ENCODE measurements around the gene CDH22.

The CDH22 gene

DNA sequence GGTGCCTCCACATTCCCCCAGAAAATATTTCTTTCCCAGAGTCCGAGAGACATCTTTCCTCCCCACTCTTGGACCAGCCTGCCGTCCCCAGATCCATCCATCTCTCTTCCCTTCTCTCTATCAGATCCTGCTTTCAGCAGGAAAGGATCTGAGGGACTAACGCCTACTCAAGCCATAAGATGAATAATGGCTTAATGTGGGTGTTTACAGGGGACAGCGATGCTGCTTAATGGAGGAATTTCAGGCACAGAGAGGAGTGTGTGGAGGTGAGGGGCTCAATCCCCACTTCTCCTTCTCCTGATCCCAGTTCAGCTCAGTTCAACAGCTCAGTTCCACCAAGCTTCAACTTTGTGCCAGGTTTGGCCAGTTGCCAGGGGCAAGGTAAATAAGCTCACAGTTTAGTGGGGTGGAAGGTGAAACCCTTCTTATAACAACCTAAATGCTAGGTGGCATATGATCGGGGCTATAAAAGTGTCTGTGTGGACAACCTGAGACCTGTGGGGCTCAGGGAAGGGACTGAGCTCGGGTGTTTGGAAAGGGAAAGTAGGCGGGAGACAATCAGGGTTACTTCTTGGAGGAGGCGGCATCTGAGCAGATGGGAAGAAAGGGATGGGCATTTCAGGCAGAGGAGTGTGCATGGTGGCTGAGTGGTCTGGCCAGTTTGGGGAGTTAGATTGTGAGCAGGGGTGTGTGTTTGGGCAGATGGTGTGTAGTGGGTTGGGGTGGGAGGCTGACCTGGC lies 55.8 kb downstream of the CDH22 start:
- Mint-ChIP-seq H3K27ac (no peak overlapping the region), H3K4me3 (no peak overlapping the region), H3K9me3 (no peaks in the 10 kb centered on the region), H3K27me3 (ENCODE audit: low read depth) (peaks cover 69% of the 10 kb centered on the region), H3K4me1 (no peaks in the 10 kb centered on the region), H3K36me3 (ENCODE audit: low read depth) (no peaks in the 10 kb centered on the region)
- TF ChIP-seq, protein P1, sequence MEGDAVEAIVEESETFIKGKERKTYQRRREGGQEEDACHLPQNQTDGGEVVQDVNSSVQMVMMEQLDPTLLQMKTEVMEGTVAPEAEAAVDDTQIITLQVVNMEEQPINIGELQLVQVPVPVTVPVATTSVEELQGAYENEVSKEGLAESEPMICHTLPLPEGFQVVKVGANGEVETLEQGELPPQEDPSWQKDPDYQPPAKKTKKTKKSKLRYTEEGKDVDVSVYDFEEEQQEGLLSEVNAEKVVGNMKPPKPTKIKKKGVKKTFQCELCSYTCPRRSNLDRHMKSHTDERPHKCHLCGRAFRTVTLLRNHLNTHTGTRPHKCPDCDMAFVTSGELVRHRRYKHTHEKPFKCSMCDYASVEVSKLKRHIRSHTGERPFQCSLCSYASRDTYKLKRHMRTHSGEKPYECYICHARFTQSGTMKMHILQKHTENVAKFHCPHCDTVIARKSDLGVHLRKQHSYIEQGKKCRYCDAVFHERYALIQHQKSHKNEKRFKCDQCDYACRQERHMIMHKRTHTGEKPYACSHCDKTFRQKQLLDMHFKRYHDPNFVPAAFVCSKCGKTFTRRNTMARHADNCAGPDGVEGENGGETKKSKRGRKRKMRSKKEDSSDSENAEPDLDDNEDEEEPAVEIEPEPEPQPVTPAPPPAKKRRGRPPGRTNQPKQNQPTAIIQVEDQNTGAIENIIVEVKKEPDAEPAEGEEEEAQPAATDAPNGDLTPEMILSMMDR (IDR thresholded peaks at IDR 0.05; ENCODE audit: unreplicated experiment in 3 of 3): no peak

DNA sequence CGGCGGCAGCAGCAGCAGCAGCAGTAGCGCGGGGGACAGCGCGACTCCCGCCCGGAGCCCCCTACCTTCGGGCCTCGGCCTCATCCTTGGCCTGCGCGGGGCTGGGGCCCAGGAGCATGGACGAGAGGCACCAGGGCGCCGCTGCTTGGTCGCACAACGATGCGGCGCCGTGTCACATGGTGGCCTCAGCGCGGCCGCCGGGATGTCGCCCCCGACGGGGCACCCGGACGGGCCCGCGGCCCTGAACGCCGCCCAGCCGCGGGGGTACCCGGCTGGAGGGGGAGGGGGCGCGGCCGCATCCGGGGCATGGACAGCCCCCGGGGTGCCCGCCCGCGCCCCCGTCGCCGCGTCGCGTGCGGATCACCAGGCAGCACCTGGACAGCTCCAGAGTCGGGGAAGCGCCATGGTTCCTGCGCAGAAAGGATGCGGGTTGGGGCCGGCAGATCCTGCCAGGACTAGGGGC lies 57.1 kb downstream of the CDH22 start:
- no peaks in the 10 kb centered on the region for H3K9me3 Mint-ChIP-seq
- no peak overlapping the region for H3K4me3 Mint-ChIP-seq
- H3K36me3 Mint-ChIP-seq (ENCODE audit: low read depth): no peaks in the 10 kb centered on the region
- no peaks in the 10 kb centered on the region for H3K4me1 Mint-ChIP-seq
- TF ChIP-seq, protein P1 (IDR thresholded peaks at IDR 0.05; ENCODE audit: unreplicated experiment in 3 of 3): no peak
- peaks cover 82% of the 10 kb centered on the region for H3K27me3 Mint-ChIP-seq (ENCODE audit: low read depth)
- no peak overlapping the region for H3K27ac Mint-ChIP-seq

DNA sequence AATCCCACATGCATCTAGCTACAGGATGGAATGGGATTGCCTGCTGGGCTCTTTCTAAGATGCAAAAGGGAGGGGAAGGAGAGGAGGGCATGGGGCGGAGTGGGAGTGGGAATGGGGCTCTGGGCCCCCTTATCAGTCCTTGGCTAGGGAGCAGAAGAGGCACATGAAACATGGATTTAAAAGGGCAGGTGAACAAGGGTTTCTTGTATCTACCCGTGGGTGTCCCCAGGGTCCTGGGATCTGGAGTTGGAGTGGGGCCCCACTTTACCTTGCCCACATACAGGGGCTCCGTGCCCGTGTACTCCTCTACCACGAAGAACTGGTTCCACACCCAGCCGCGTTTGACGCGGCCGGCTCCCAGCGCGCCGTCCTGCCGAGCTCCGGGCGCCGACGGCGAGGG lies 57.5 kb downstream of the CDH22 start:
- Mint-ChIP-seq H3K9me3 (no peaks in the 10 kb centered on the region), H3K27me3 (ENCODE audit: low read depth) (peaks cover 87% of the 10 kb centered on the region), H3K36me3 (ENCODE audit: low read depth) (no peaks in the 10 kb centered on the region), H3K27ac (no peak overlapping the region), H3K4me3 (no peak overlapping the region), H3K4me1 (no peaks in the 10 kb centered on the region)
- TF ChIP-seq, protein P1 (IDR thresholded peaks at IDR 0.05; ENCODE audit: unreplicated experiment in 3 of 3): no peak

DNA sequence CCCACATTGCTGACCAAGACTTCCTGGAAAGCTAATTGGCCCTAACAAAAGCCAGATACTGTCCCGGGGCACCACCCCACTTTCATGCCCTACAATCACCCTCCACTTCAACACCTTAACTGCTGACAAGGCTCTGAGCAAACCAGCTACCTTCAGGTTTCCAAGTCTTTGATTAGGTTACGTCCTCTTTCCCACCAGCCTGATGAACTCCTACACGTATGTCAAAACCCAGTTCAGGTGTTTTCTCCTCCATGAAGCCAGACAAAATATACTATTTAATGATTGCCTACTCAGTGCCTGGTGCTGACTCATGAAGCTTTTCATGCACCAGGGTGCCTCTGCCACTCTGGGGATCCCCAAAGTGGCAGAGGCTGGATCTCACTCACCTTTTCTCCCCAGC lies 58.6 kb downstream of the CDH22 start:
- H3K27ac Mint-ChIP-seq: no peak overlapping the region
- peaks cover 96% of the 10 kb centered on the region for H3K27me3 Mint-ChIP-seq (ENCODE audit: low read depth)
- TF ChIP-seq, protein P1 (IDR thresholded peaks at IDR 0.05; ENCODE audit: unreplicated experiment in 3 of 3): no peak
- no peaks in the 10 kb centered on the region for H3K9me3 Mint-ChIP-seq
- no peaks in the 10 kb centered on the region for H3K36me3 Mint-ChIP-seq (ENCODE audit: low read depth)
- H3K4me3 Mint-ChIP-seq: no peak overlapping the region
- no peaks in the 10 kb centered on the region for H3K4me1 Mint-ChIP-seq

DNA sequence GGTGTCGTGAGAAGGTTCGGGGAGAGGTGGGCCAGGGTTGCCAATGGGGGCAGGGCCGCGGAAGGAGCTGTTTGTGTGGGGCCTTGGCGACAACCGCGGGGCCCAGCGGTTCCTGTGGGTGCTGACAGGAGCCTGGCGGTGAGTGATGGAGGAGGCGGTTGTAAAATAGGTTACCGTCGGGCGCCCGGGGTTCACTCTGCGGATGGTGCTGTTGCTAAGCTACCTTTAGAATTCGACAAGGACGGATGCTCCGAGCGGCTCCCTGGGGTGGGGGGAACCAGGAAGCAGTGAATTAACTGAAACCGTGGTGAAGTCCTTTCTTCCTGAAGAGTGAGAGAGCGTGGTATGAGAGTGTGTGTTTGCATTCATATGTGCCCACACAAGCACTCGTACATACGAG lies 61.7 kb downstream of the CDH22 start:
- H3K27ac Mint-ChIP-seq: no peak overlapping the region
- TF ChIP-seq, protein P1 (IDR thresholded peaks at IDR 0.05; ENCODE audit: unreplicated experiment in 3 of 3): no peak

More for the DNA sequence above, 61.7 kb downstream of the CDH22 start:
- Mint-ChIP-seq H3K36me3 (ENCODE audit: low read depth) (no peaks in the 10 kb centered on the region), H3K4me1 (no peaks in the 10 kb centered on the region), H3K27me3 (ENCODE audit: low read depth) (peaks cover 93% of the 10 kb centered on the region), H3K4me3 (no peak overlapping the region), H3K9me3 (no peaks in the 10 kb centered on the region)

Data from nephron (organoid).